Epithelial cell of esophagus (primary cell): ENCODE results near the gene CCNE1.
A peak's percentile ranks its signal among the peaks of the same experiment; 100 is the strongest.

Experiments used
- DNase-seq: peaks from one replicate; pipeline ENCODE4 v3.0.0; 2010; ENCODE audit warnings: low read depth
- H3K4me3 ChIP-seq: 2 replicates; pipeline ENCODE4 v1.5.1; 2011; ENCODE audit warnings: mild to moderate bottlenecking, low read length, control low read depth
- TF ChIP-seq, protein P1 (sequence below): IDR thresholded peaks from 2 replicates; pipeline ENCODE4 v1.5.1; 2011; ENCODE audit warnings: low read depth, mild to moderate bottlenecking, low read length, control low read depth, inconsistent platforms; ENCODE audit not compliant: insufficient read depth; ENCODE audit errors: missing control alignments

CCNE1 gene

DNA sequence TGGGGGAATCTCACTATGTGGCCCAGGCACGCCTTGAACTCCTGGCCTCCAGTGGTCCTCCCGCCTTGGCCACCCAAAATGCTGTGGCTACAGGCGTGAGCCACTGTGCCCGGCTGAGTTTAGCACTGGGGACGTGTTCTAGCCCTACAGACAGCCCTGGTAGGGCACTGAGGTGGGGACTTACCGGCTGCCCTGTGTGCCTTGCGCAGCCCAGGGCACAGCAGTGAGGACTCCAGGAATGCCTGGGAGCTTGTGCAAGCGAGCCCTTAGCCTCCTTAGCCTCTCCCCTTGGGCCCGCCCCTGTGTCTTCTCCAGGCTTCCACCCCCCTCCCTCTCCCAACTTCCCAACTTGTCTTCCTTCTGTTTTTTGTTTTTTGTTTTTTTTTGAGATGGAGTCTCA is 21.0 kb downstream of the CCNE1 start:
- TF ChIP-seq, protein P1, sequence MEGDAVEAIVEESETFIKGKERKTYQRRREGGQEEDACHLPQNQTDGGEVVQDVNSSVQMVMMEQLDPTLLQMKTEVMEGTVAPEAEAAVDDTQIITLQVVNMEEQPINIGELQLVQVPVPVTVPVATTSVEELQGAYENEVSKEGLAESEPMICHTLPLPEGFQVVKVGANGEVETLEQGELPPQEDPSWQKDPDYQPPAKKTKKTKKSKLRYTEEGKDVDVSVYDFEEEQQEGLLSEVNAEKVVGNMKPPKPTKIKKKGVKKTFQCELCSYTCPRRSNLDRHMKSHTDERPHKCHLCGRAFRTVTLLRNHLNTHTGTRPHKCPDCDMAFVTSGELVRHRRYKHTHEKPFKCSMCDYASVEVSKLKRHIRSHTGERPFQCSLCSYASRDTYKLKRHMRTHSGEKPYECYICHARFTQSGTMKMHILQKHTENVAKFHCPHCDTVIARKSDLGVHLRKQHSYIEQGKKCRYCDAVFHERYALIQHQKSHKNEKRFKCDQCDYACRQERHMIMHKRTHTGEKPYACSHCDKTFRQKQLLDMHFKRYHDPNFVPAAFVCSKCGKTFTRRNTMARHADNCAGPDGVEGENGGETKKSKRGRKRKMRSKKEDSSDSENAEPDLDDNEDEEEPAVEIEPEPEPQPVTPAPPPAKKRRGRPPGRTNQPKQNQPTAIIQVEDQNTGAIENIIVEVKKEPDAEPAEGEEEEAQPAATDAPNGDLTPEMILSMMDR: no peak
- no peak overlapping the region for H3K4me3 ChIP-seq
- DNase-seq: no peak

DNA sequence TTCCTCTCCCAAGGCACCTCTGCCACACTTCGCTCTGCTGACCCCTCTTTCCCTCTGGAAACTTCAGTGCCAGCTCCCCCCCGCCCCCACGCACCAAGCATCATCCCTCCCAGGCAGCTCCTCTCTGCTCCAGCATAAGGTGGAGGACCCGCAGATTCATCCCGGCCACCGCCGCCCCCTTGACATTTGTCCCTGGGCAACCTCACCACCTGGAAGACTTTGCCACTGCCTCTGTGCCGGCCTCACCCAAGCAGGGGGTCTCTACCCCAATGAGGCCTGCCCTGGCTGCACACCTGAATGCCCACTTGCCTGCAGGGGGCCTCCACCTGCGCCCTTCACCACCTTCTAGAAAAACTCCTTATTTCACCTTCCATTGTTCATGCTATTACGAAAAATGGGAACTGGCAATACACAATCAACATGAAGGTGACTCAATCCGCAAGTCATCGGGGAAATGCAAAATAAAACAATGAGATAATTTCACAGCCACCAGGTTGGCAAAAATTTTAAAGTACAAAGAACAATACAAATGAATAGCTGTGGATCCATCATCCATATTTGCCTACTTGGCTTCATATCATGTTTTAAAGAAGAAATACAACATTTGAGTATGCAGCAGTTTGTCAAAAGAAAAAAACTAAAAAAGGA is 21.9 kb downstream of the CCNE1 start:
- peak; percentile 30 for DNase-seq
- no peak overlapping the region for H3K4me3 ChIP-seq
- TF ChIP-seq, protein P1: no peak

DNA sequence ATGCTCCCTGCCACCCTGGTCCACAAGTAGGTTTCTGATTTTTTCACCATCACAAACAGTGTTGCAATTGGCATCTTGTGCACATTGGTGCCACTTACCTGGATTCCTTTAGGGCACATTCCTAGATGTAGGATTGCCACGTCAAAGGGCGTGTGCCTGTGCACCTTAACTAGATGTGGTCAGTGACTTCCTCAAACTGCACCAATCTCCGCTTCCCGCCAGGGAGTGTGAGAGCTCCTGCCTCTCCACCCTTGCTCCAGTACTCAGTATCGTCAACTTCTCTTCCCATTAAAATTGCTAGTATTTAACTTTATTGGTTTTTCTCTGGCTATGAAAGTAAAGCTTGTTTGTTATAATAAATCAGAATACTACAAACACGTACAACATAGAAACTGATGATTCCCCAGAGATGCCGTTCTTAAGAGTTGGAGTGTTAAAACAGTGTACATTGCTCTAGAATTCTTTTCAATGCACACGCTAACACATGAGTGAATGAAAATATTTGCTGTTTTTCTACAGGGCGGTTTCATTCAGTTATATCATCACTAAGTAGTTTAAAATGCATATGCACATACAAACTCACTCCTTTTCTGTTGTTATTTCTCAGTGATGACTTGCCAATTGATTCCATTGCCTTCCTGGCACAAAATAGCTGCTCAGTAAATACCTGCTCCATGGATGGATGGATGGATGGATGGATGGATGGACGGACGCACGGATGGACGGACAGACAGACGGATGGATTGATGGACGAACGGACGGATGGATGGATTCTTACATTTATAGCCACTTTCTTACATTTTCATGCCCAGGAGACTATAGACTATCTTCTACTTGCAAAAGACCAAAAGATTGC is 23.4 kb downstream of the CCNE1 start:
- TF ChIP-seq, protein P1: no peak
- no peak overlapping the region for H3K4me3 ChIP-seq
- peak; percentile 41 for DNase-seq

DNA sequence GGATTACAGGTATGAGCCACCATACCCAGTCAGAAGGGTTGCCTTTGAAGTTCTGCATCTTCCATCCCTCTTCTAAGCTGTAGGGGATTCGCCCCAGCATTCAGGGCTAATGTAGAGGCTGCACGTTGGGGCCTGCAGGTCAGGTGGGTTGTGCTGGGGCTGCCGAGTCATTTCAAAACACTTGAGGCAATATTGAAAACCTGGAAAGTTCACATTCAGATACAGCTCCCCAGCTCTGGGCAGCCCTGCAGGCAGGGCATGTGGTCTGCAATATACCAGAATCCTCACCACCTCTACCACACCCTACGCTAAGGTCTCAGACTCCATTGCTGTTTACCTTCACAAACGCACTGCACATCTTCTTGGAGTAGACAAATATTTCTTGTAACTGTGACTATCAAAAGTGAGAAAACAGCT is 24.6 kb downstream of the CCNE1 start:
- TF ChIP-seq, protein P1: no peak
- DNase-seq: peak; percentile 64

DNA sequence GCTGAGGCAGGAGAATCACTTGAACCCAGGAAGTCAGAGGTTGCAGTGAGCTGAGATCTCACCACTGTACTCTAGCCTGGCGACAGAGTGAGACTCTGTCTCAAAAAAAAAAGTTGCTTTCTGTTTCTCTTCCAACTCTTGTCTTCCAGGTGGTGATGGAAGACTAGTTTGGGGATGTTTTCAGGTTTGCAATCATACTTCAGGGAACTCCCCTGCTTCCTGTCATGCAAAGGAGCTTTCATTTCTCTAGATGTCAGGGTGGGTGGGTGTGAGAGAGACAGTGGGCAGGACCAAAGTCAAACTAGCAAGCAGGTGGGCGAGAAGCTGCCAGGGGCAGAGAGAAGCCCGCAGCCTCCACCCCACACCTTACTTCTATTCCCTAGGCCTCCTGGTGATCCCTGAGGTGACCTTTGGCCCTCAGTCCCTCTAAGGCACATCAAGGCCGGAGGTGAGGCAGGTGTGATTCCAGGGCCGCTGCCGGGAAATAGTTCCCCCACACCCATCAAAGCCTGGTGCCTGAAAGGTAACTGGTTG is 25.7 kb downstream of the CCNE1 start:
- H3K4me3 ChIP-seq: no peak overlapping the region
- no peak for DNase-seq
- TF ChIP-seq, protein P1: no peak

More for the DNA sequence above, 24.6 kb downstream of the CCNE1 start:
- H3K4me3 ChIP-seq: no peak overlapping the region

DNA sequence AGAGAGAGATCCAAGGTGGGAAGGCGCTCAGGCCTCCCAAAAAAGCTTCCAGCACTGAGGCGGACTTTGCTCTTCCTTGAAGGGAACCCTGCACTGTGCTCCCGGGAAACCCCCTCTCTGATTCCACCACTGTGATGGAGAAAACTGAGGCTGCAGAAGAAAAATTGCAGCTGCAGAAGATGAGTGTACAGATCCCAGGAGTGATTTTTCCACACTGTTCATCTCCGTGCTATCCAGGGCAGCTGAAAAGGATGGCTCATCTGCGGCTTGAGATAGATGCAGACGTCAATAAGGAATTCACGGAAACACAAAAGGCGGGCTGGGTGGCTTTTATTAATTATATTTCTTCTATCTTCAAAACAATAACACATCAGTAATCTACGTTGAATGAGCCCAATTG is 26.2 kb downstream of the CCNE1 start:
- TF ChIP-seq, protein P1: no peak
- H3K4me3 ChIP-seq: no peak overlapping the region
- DNase-seq: no peak
